ENCODE data around the gene LLCFC1.

DNA sequence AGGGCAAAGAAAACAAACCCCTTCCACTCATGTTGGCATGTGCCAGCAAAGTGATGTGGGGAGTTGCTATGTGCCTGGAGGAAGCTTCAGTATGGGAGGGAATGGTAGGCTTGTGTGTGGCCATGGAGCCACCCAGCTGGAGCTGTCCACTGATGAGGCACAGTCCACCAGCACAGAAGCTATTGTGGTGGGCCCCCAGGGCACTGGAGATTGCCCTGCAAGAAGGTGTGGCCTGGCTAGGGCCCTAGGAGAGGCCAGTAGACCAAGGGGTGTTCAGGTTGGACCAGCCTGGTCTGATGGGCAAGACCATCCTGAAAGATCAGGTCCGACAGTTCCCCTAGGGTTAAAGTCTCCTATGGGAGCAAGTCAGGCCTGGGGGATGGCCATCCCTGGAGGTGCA lies 45.0 kb downstream of the LLCFC1 start:
- TF ChIP-seq CTCF (IDR thresholded peaks at IDR 0.05; ENCODE audit: low read depth, low read length, poor library complexity, severe bottlenecking) (no peak), EZH2phosphoT487 (IDR thresholded peaks at IDR 0.05; ENCODE audit: borderline replicate concordance, low read length) (no peak)
